Left ventricle myocardium inferior (tissue), 1 donor: ENCODE data around the gene ZMAT1. TPM values are rescaled to one million over a fixed set of nuclear protein-coding genes. Genes with fewer than 3 reads are reported as not detected.

ENCODE experiments used
- DNase-seq: peaks from one replicate; pipeline ENCODE4 v3.0.0-alpha.2; 2020
- H3K27ac ChIP-seq: fragments of 200-600 bp; replicated peaks from 2 replicates; pipeline ENCODE4 v1.8.0; 2021
- H3K27me3 ChIP-seq: fragments of 200-600 bp; 2 replicates; pipeline ENCODE4 v1.8.0; 2021; ENCODE audit warnings: low read depth
- H3K36me3 ChIP-seq: fragments of 200-600 bp; 2 replicates; pipeline ENCODE4 v1.8.0; 2021
- H3K4me1 ChIP-seq: fragments of 200-600 bp; 2 replicates; pipeline ENCODE4 v1.8.0; 2021
- H3K4me3 ChIP-seq: fragments of 200-600 bp; 2 replicates; pipeline ENCODE4 v1.8.0; 2021; ENCODE audit warnings: mild to moderate bottlenecking, moderate library complexity
- H3K9me3 ChIP-seq: fragments of 200-600 bp; replicated peaks from 2 replicates; pipeline ENCODE4 v1.8.0; 2021
- intact Hi-C: fragments of 100-400 bp; cut with micrococcal nuclease; formaldehyde crosslinking; loops from one replicate; pipeline ENCODE4 v1.11.0; 2022
- total RNA-seq: library from RNA; stranded (reverse); fragmentation: NEBNext Ultra II Directional; extraction: Animal tissue kit (Norgen Biotek cat#: 25700); gene quantifications from one replicate; pipeline ENCODE4 v1.2.1, GENCODE V29; 2021
- TF ChIP-seq, protein P1 (sequence below): fragments of 200-600 bp; IDR thresholded peaks from 2 replicates; pipeline ENCODE4 v1.8.0; 2021; ENCODE audit warnings: antibody characterized with exemption, mild to moderate bottlenecking, borderline replicate concordance
- donor health status: DM: no; HTN: yes; CAD: no; lungs with severe emphysema.

ZMAT1 gene
- total RNA-seq, 1 donor from 2014 or later, result 5.6 TPM

DNA sequence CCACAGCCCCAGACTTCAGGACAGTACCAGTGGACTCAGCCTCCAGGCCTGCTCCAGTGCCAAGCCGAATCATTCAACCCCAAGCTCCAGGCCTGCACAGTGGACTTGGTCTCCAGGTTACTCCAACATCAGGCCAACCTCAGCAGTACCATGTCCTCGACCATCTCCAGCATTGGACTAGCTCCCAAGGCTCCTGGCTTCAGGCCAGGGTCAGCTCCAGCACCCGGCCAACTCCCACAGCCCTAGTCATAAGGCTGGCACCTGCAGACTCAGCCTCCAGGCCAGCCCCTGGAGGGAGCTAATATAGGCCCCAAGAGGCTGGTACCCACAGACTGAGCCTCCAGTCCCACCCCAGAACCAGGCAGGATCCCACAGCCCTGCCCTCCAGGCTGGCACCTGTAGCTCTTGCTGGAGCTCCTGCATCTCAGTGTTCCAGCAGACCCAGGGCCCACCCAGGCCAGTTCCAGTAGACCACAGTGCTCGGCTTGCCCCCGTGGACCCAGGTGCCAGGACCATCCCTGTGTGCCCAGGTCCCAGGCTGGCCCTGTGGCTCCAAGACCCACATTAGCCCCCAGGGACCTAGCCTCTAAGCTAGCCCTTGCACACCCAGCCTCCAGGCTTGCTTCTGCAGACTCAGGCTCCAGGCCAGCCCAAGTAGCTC lies 25.6 kb downstream of the ZMAT1 start:
- no peak for DNase-seq
- intact Hi-C loops, result no loop called here
- Histone ChIP-seq H3K27ac (no peak overlapping the region), H3K36me3 (no peaks in the 10 kb centered on the region), H3K9me3 (peaks cover 30% of the 10 kb centered on the region), H3K4me1 (no peaks in the 10 kb centered on the region), H3K27me3 (no peaks in the 10 kb centered on the region), H3K4me3 (no peak overlapping the region)
- TF ChIP-seq, protein P1, sequence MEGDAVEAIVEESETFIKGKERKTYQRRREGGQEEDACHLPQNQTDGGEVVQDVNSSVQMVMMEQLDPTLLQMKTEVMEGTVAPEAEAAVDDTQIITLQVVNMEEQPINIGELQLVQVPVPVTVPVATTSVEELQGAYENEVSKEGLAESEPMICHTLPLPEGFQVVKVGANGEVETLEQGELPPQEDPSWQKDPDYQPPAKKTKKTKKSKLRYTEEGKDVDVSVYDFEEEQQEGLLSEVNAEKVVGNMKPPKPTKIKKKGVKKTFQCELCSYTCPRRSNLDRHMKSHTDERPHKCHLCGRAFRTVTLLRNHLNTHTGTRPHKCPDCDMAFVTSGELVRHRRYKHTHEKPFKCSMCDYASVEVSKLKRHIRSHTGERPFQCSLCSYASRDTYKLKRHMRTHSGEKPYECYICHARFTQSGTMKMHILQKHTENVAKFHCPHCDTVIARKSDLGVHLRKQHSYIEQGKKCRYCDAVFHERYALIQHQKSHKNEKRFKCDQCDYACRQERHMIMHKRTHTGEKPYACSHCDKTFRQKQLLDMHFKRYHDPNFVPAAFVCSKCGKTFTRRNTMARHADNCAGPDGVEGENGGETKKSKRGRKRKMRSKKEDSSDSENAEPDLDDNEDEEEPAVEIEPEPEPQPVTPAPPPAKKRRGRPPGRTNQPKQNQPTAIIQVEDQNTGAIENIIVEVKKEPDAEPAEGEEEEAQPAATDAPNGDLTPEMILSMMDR, result no peak

DNA sequence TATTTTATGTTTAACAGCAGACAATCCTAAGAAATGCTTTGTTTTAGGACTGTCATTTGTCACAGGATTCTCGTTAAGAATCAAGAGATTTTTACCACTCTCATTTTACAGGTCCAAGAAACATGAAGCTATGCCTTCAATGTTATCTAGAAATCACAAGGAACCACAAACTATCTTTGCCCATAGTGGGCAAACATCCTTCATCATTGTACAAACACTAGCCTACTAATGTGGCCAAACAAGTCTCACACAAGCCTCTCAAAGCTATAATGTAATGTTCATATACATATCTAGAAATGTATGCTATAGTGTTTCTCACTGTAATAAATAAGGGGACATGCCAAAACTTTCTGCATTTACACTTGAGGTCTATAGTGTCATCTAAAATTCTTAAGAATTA lies 26.8 kb downstream of the ZMAT1 start:
- peaks cover 17% of the 10 kb centered on the region for H3K9me3 ChIP-seq
- H3K4me1 ChIP-seq, result no peaks in the 10 kb centered on the region
- intact Hi-C loops, result no loop called here
- peaks cover 2% of the 10 kb centered on the region for H3K36me3 ChIP-seq
- TF ChIP-seq, protein P1, result no peak
- H3K4me3 ChIP-seq, result no peak overlapping the region
- no peak for DNase-seq
- no peak overlapping the region for H3K27ac ChIP-seq
- no peaks in the 10 kb centered on the region for H3K27me3 ChIP-seq

Other genes with a start within 250 kb of the ZMAT1 start
- gene TCEAL2, start 193.7 kb upstream of the ZMAT1 start, total RNA-seq, result 0.47 TPM
- gene TCEAL6, start 210.5 kb upstream of the ZMAT1 start, total RNA-seq, result not detected
- 0.99 TPM for gene BEX5, start 223.9 kb upstream of the ZMAT1 start, total RNA-seq